Measurements from ENCODE around the gene CNTRL.
A peak's percentile ranks its signal among the peaks of the same experiment; 100 is the strongest.

Gene CNTRL

DNA sequence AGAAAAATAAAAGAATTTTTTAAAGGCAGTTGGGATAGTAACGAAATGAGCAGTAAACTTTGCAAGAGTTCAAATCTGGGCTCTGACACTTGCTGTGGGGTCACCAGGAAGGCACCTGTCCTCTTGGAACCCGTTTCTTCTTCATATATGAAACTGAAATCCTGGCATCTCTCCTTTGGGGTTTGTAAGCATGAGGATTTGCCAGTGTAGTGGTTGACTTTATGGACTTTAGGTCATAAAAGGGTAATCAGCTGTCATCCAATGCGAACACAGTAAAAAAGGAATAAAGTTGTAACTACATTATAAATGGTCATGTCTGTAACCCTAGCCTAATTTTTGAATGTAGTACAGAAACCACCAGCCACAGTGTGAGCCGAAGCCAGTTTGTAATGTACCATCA, 125.6 kb downstream of the CNTRL start:
- Mint-ChIP-seq H3K36me3 (ENCODE audit: low read depth) (peaks cover 16% of the 10 kb centered on the region), H3K27me3 (ENCODE audit: low read depth) (no peaks in the 10 kb centered on the region), H3K9me3 (no peaks in the 10 kb centered on the region)

DNA sequence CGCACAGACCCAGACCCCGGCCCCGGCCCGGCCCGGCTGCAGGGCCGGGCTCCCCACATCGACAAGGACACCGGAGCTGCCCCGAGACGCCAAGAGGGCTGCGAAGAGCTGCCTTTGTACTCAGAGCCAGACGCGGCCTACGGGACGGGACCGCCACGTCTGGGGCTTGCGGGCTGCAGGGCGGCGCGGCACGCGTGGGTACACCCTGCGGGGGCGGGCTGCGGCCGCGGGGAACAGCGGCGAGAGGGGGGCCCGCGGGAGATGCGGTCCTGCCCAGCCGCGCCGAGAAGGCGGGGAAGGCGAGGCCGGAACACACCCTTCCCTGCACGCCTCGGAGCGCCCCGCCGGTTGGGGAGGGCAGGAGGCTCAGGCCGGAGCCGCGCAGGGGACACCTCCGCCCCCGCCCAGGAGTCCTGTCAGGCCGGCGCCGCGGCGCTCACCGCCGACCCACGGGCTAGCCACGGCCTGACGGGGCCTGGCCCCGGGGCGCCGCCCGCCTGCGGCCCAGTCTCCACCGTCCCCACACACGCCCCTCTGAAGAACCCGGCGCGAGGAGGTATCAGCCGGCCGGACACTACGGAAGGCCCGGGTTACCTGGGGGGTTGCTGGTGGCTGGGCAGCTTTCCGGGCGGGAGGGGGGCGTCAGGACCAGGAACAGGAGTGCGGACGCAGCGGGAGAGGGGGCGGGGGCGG, 126.4 kb downstream of the CNTRL start:
- Mint-ChIP-seq H3K4me1 (ENCODE audit: low read depth) (peaks cover 42% of the 10 kb centered on the region), H3K27me3 (ENCODE audit: low read depth) (no peaks in the 10 kb centered on the region), H3K27ac (peak overlapping the region; percentile 90), H3K9me3 (no peaks in the 10 kb centered on the region), H3K4me3 (peak overlapping the region; percentile 91), H3K36me3 (ENCODE audit: low read depth) (peaks cover 16% of the 10 kb centered on the region)
- peak; percentile 59 for DNase-seq (ENCODE audit: low spot score)

More for the DNA sequence above, 125.6 kb downstream of the CNTRL start:
- no peak for DNase-seq (ENCODE audit: low spot score)
- Mint-ChIP-seq H3K27ac (peak overlapping the region; percentile 85), H3K4me1 (ENCODE audit: low read depth) (peaks cover 49% of the 10 kb centered on the region), H3K4me3 (peak overlapping the region; percentile 74)

GRCh38 chr9:121201738-121202533, 127.2 kb downstream of the CNTRL start, which contains the start of gene RAB14:
TSS of gene RAB14 (minus strand) at chr9:121201869. CDS start at chr9:121193412, 8,457 bp downstream.
- Mint-ChIP-seq H3K36me3 (ENCODE audit: low read depth) (peaks cover 16% of the 10 kb centered on the region), H3K27me3 (ENCODE audit: low read depth) (no peaks in the 10 kb centered on the region)

DNA sequence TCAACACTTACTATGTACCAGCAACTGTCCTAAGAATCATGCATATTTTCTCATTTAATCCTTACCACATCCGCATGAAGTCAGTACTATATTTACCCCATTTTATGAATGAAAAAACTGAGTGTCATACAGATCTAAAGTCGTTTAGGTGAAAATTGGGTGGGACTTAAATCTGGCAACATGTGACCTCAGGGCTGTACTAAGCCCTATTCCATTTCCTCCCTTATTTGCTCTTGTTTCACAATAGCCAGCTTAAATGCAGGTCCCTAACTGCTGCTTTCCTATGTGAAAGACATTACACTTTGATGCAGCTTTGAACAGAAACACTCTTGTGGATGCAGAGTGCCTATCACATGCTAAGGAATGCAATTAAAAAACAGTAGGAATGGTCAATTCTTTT, 129.4 kb downstream of the CNTRL start:
- H3K27ac Mint-ChIP-seq = no peak overlapping the region
- H3K36me3 Mint-ChIP-seq (ENCODE audit: low read depth) = peaks cover 9% of the 10 kb centered on the region
- no peaks in the 10 kb centered on the region for H3K9me3 Mint-ChIP-seq
- peaks cover 35% of the 10 kb centered on the region for H3K4me1 Mint-ChIP-seq (ENCODE audit: low read depth)
- no peak for DNase-seq (ENCODE audit: low spot score)
- H3K4me3 Mint-ChIP-seq = no peak overlapping the region
- no peaks in the 10 kb centered on the region for H3K27me3 Mint-ChIP-seq (ENCODE audit: low read depth)

More at GRCh38 chr9:121201738-121202533, 127.2 kb downstream of the CNTRL start, which contains the start of gene RAB14:
- Mint-ChIP-seq H3K4me3 (peak within 1 kb of the TSS; percentile 91), H3K9me3 (no peaks in the 10 kb centered on the region), H3K4me1 (ENCODE audit: low read depth) (peaks cover 40% of the 10 kb centered on the region), H3K27ac (peak within 1 kb of the TSS; percentile 90)
- peak; percentile 100 for DNase-seq (ENCODE audit: low spot score)

- H3K36me3 Mint-ChIP-seq (ENCODE audit: low read depth) = peaks cover 9% of the 10 kb centered on the region
Observed at GRCh38 chr9:121204611-121205010, 129.9 kb downstream of the CNTRL start.

GRCh38 chr9:121206516-121207370, 132.0 kb downstream of the CNTRL start:
- no peak for DNase-seq (ENCODE audit: low spot score)
- no peaks in the 10 kb centered on the region for H3K27me3 Mint-ChIP-seq (ENCODE audit: low read depth)
- H3K36me3 Mint-ChIP-seq (ENCODE audit: low read depth) = no peaks in the 10 kb centered on the region
- H3K4me1 Mint-ChIP-seq (ENCODE audit: low read depth) = peaks cover 27% of the 10 kb centered on the region
- H3K27ac Mint-ChIP-seq = no peak overlapping the region
- no peak overlapping the region for H3K4me3 Mint-ChIP-seq
- no peaks in the 10 kb centered on the region for H3K9me3 Mint-ChIP-seq

More at GRCh38 chr9:121204611-121205010, 129.9 kb downstream of the CNTRL start:
- Mint-ChIP-seq H3K27ac (no peak overlapping the region), H3K27me3 (ENCODE audit: low read depth) (no peaks in the 10 kb centered on the region), H3K4me3 (no peak overlapping the region), H3K9me3 (no peaks in the 10 kb centered on the region), H3K4me1 (ENCODE audit: low read depth) (peaks cover 33% of the 10 kb centered on the region)
- no peak for DNase-seq (ENCODE audit: low spot score)

GRCh38 chr9:121207371-121207940, 132.7 kb downstream of the CNTRL start:
- H3K36me3 Mint-ChIP-seq (ENCODE audit: low read depth) = no peaks in the 10 kb centered on the region
- H3K27ac Mint-ChIP-seq = no peak overlapping the region
- H3K9me3 Mint-ChIP-seq = no peaks in the 10 kb centered on the region
- peaks cover 23% of the 10 kb centered on the region for H3K4me1 Mint-ChIP-seq (ENCODE audit: low read depth)
- no peak overlapping the region for H3K4me3 Mint-ChIP-seq
- DNase-seq (ENCODE audit: low spot score) = no peak
- H3K27me3 Mint-ChIP-seq (ENCODE audit: low read depth) = no peaks in the 10 kb centered on the region

DNA sequence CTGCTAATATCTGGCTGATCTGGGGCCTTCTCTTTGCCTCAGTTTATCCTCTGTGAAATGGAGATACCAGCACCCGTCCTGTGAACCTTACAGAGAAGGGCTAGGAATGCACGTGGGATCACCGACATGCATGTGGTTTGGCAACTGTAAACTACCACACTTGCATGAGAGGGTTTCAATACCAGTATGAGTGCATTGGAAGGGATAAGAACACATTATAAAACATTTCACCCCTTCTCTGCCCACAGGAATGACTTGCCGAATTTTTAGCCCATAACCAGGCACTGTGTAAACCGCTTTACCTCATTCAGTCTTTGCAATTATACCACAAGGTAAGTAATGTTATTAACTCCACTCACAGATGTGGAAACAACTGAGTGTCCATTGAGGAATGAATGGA, 135.8 kb downstream of the CNTRL start:
- no peaks in the 10 kb centered on the region for H3K36me3 Mint-ChIP-seq (ENCODE audit: low read depth)
- no peak overlapping the region for H3K27ac Mint-ChIP-seq
- no peaks in the 10 kb centered on the region for H3K9me3 Mint-ChIP-seq
- H3K4me1 Mint-ChIP-seq (ENCODE audit: low read depth) = peaks cover 24% of the 10 kb centered on the region
- no peaks in the 10 kb centered on the region for H3K27me3 Mint-ChIP-seq (ENCODE audit: low read depth)
- no peak overlapping the region for H3K4me3 Mint-ChIP-seq
- no peak for DNase-seq (ENCODE audit: low spot score)

DNA sequence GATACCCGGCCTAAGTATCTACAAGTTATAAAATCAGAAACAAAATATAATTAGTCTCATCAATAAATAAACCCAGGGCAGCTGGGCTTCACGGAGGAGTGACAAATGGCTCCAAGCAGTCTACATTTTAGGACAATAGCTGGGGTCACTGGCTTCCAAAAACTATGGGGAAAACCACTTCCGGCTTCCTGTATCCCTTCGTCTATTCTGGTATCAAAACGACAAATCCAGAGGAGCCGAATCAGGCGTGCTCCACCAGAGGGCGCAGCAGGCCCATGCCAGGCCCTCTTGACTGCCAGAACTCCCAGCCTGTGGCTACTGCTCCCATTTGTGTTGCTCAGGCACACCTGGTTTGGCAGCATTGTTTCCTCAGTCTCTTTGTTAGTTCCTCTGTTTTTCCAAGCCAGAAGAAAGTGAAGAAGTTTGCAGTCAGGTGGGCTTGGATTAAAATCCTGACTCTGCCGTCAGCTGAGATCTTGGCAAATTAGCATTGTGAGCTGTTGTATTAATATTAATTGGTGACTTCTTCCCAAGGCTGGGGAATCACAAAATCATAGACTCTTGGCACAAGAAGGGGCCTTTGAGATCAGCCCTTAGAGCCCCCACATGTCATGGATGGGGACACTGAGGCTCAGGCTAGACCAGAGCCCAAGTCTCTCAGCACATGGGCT, 138.5 kb downstream of the CNTRL start:
- H3K27me3 Mint-ChIP-seq (ENCODE audit: low read depth) = no peaks in the 10 kb centered on the region
- H3K9me3 Mint-ChIP-seq = no peaks in the 10 kb centered on the region

GRCh38 chr9:121214005-121214404, 139.2 kb downstream of the CNTRL start:
- Mint-ChIP-seq H3K27me3 (ENCODE audit: low read depth) (no peaks in the 10 kb centered on the region), H3K27ac (no peak overlapping the region), H3K4me1 (ENCODE audit: low read depth) (peaks cover 9% of the 10 kb centered on the region), H3K4me3 (no peak overlapping the region), H3K9me3 (no peaks in the 10 kb centered on the region), H3K36me3 (ENCODE audit: low read depth) (no peaks in the 10 kb centered on the region)
- no peak for DNase-seq (ENCODE audit: low spot score)

More for the DNA sequence above, 138.5 kb downstream of the CNTRL start:
- Mint-ChIP-seq H3K4me1 (ENCODE audit: low read depth) (peaks cover 12% of the 10 kb centered on the region), H3K4me3 (no peak overlapping the region), H3K27ac (no peak overlapping the region), H3K36me3 (ENCODE audit: low read depth) (no peaks in the 10 kb centered on the region)
- DNase-seq (ENCODE audit: low spot score) = peak; percentile 62

- no peaks in the 10 kb centered on the region for H3K9me3 Mint-ChIP-seq
- H3K4me3 Mint-ChIP-seq = no peak overlapping the region
- peaks cover 9% of the 10 kb centered on the region for H3K4me1 Mint-ChIP-seq (ENCODE audit: low read depth)
- DNase-seq (ENCODE audit: low spot score) = no peak
- H3K36me3 Mint-ChIP-seq (ENCODE audit: low read depth) = no peaks in the 10 kb centered on the region
- no peak overlapping the region for H3K27ac Mint-ChIP-seq
- no peaks in the 10 kb centered on the region for H3K27me3 Mint-ChIP-seq (ENCODE audit: low read depth)
Observed at GRCh38 chr9:121216271-121216805, 141.6 kb downstream of the CNTRL start.

- H3K27me3 Mint-ChIP-seq (ENCODE audit: low read depth) = no peaks in the 10 kb centered on the region
- H3K4me1 Mint-ChIP-seq (ENCODE audit: low read depth) = peaks cover 9% of the 10 kb centered on the region
Observed at GRCh38 chr9:121217609-121218292, 143.0 kb downstream of the CNTRL start.

More at GRCh38 chr9:121217609-121218292, 143.0 kb downstream of the CNTRL start:
- H3K36me3 Mint-ChIP-seq (ENCODE audit: low read depth) = no peaks in the 10 kb centered on the region
- H3K9me3 Mint-ChIP-seq = no peaks in the 10 kb centered on the region
- H3K27ac Mint-ChIP-seq = no peak overlapping the region
- no peak for DNase-seq (ENCODE audit: low spot score)
- H3K4me3 Mint-ChIP-seq = no peak overlapping the region

Data from T-helper 2 cell treated with Interferon-gamma antibody and Interleukin-4, amounts not matched to agents 5 μg/mL and 100 μg/mL, for 36 hours (primary cell).